SK-N-MC (cell line): ENCODE results near the gene AXIN1.
"Not testable (repeated sequence)": the region's sequence is repeated elsewhere in the genome, so short reads cannot be mapped to it uniquely, and the experiment has no call there.

Experiments used
- DNase-seq: peaks from one replicate; pipeline ENCODE4 v3.0.0-alpha.2; 2011; ENCODE audit warnings: low read depth, low spot score
- H3K27ac ChIP-seq: fragments of 200-600 bp; sonication (generic); 2 replicates; pipeline ENCODE4 v1.5.1; 2016; ENCODE audit warnings: mixed run types
- H3K36me3 ChIP-seq: fragments of 200-600 bp; sonication (generic); 2 replicates; pipeline ENCODE4 v1.6.1; 2017; ENCODE audit warnings: antibody characterized with exemption, low read length, mixed read lengths; ENCODE audit not compliant: insufficient read depth
- H3K4me3 ChIP-seq: fragments of 200-600 bp; sonication (generic); 2 replicates; pipeline ENCODE4 v1.5.1; 2016
- H3K9ac ChIP-seq: fragments of 200-600 bp; sonication (generic); 2 replicates; pipeline ENCODE4 v1.8.0; 2017; ENCODE audit warnings: mixed run types, mixed read lengths; ENCODE audit not compliant: insufficient read length
- H3K9me3 ChIP-seq: fragments of 200-600 bp; sonication (generic); 2 replicates; pipeline ENCODE4 v1.6.1; 2017; ENCODE audit warnings: low read depth, mild to moderate bottlenecking, antibody characterized with exemption, low read length, moderate library complexity, mixed read lengths
- EZH2 ChIP-seq: fragments of 200-600 bp; sonication (generic); IDR thresholded peaks from one replicate; pipeline ENCODE4 v1.6.1; 2017; ENCODE audit warnings: antibody characterized with exemption
- FOXP2 ChIP-seq: optimal IDR thresholded peaks from 2 replicates; pipeline ENCODE3; 2011; ENCODE audit warnings: mild to moderate bottlenecking, moderate library complexity; ENCODE audit not compliant: insufficient read depth; ENCODE audit errors: extremely low read length, control extremely low read depth
- POLR2AphosphoS5 ChIP-seq: IDR thresholded peaks from 2 replicates; pipeline ENCODE4 v1.6.1; 2012; ENCODE audit warnings: mild to moderate bottlenecking, low read depth, low read length, borderline replicate concordance

The AXIN1 gene

GRCh38 chr16:397135-397661 is 44.7 kb upstream of the AXIN1 start, which contains the start of gene NME4:
TSS of gene NME4 (plus strand) at chr16:397199. CDS start at chr16:397223, 24 bp downstream.
- TF ChIP-seq FOXP2 = no peak
- no peak for TF ChIP-seq POLR2AphosphoS5
- no peak for TF ChIP-seq EZH2
- peak within 1 kb of the TSS; percentile 93 for H3K27ac ChIP-seq
- no peaks in the 10 kb centered on the region for H3K9me3 ChIP-seq
- H3K4me3 ChIP-seq = peak within 1 kb of the TSS; percentile 87
- H3K36me3 ChIP-seq = peaks cover 25% of the 10 kb centered on the region
- DNase-seq = no peak
- peak within 1 kb of the TSS; percentile 89 for H3K9ac ChIP-seq

GRCh38 chr16:396605-397004 is 44.1 kb upstream of the AXIN1 start:
- Histone ChIP-seq H3K9me3 (no peaks in the 10 kb centered on the region; the same call in 1 of the 2 replicates), H3K27ac (peak overlapping the region; percentile 92), H3K4me3 (peak overlapping the region; percentile 87), H3K9ac (peak overlapping the region; percentile 83), H3K36me3 (peaks cover 25% of the 10 kb centered on the region)
- DNase-seq = no peak
- no peak for TF ChIP-seq EZH2
- TF ChIP-seq POLR2AphosphoS5 = peak; percentile 60

- peaks cover 25% of the 10 kb centered on the region for H3K36me3 ChIP-seq
- H3K9ac ChIP-seq = peak overlapping the region; percentile 83
- H3K9me3 ChIP-seq = no peaks in the 10 kb centered on the region; the same call in 1 of the 2 replicates
- DNase-seq = no peak
- peak overlapping the region; percentile 87 for H3K4me3 ChIP-seq
- peak overlapping the region; percentile 92 for H3K27ac ChIP-seq
- no peak for TF ChIP-seq POLR2AphosphoS5
Measured at GRCh38 chr16:396199-396598, 43.7 kb upstream of the AXIN1 start.

GRCh38 chr16:392450-393030 is 40.0 kb upstream of the AXIN1 start:
- Histone ChIP-seq H3K36me3 (no peaks in the 10 kb centered on the region), H3K9ac (no peak overlapping the region), H3K9me3 (no peaks in the 10 kb centered on the region; the same call in 1 of the 2 replicates), H3K27ac (peak overlapping the region; percentile 25; the same call in 1 of the 2 replicates), H3K4me3 (no peak overlapping the region)
- DNase-seq = no peak
- TF ChIP-seq POLR2AphosphoS5 = no peak
- no peak for TF ChIP-seq EZH2
- no peak for TF ChIP-seq FOXP2

GRCh38 chr16:391885-392335 is 39.4 kb upstream of the AXIN1 start:
- Histone ChIP-seq H3K4me3 (no peak overlapping the region), H3K9ac (no peak overlapping the region), H3K9me3 (no peaks in the 10 kb centered on the region; the same call in 1 of the 2 replicates), H3K27ac (no peak overlapping the region), H3K36me3 (no peaks in the 10 kb centered on the region)
- no peak for DNase-seq
- TF ChIP-seq FOXP2 = no peak
- no peak for TF ChIP-seq POLR2AphosphoS5
- no peak for TF ChIP-seq EZH2

GRCh38 chr16:389352-389751 is 36.8 kb upstream of the AXIN1 start:
- H3K9me3 ChIP-seq = no peaks in the 10 kb centered on the region; the same call in 1 of the 2 replicates
- H3K27ac ChIP-seq = no peak overlapping the region
- H3K36me3 ChIP-seq = no peaks in the 10 kb centered on the region
- no peak overlapping the region for H3K9ac ChIP-seq
- no peak overlapping the region for H3K4me3 ChIP-seq
- TF ChIP-seq EZH2 (no peak), POLR2AphosphoS5 (no peak), FOXP2 (no peak)
- no peak for DNase-seq

- H3K36me3 ChIP-seq, DNase-seq, H3K4me3 ChIP-seq, H3K9me3 ChIP-seq, H3K9ac ChIP-seq: not testable (repeated sequence)
- peak overlapping the region; percentile 57; the same call in 1 of the 2 replicates for H3K27ac ChIP-seq
Measured at GRCh38 chr16:387761-388666, 35.5 kb upstream of the AXIN1 start.

GRCh38 chr16:386641-387156 is 34.2 kb upstream of the AXIN1 start:
- no peak overlapping the region for H3K9ac ChIP-seq
- H3K9me3 ChIP-seq = no peaks in the 10 kb centered on the region
- H3K36me3 ChIP-seq = no peaks in the 10 kb centered on the region
- no peak for TF ChIP-seq EZH2
- TF ChIP-seq POLR2AphosphoS5 = no peak
- no peak for TF ChIP-seq FOXP2
- H3K4me3 ChIP-seq = no peak overlapping the region
- no peak for DNase-seq
- no peak overlapping the region for H3K27ac ChIP-seq
